Measurements from ENCODE around the gene NADSYN1. TPM values are rescaled to one million over a fixed set of nuclear protein-coding genes. Genes with fewer than 3 reads are reported as not detected.

NADSYN1 gene
- total and polyA plus RNA-seq, 4 donors, result 26.1 to 64.0 (median 47.5) TPM

DNA sequence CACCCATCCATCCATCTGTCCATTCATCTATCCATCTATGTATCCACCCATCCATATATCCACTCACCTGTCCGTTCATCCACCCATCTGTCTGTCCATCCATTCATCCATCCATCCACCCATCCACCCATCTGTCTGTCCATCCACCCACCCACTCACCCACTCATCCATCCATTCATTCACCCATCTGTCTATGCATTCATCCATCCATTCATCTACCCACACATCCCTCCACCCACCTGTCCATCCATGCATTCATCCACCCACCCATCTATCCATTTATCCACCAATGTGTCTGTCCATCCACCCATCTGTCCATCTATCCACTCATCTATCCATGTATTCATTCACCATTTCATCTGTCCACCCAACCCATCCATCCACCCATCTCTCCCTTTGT, 33.3 kb downstream of the NADSYN1 start:
- Histone ChIP-seq H3K9me3 (ENCODE audit: control insufficient read depth, insufficient read depth, low read length) (no peaks in the 10 kb centered on the region), H3K27me3 (ENCODE audit: control insufficient read depth, insufficient read depth, low read length) (no peaks in the 10 kb centered on the region), H3K36me3 (ENCODE audit: control insufficient read depth, insufficient read depth, low read length) (peaks cover 84% of the 10 kb centered on the region), H3K4me3 (ENCODE audit: low read depth, low read length) (no peak overlapping the region), H3K27ac (ENCODE audit: low read depth, low read length) (no peak overlapping the region), H3K4me1 (ENCODE audit: control insufficient read depth, insufficient read depth, low read length) (peaks cover 14% of the 10 kb centered on the region)
- WGBS (ENCODE audit: insufficient coverage), result 86% methylated on average over 1 of the region's 1 CpG
- no peak for DNase-seq (ENCODE audit: low read depth in 4 of 6, low spot score in 6 of 6)

DNA sequence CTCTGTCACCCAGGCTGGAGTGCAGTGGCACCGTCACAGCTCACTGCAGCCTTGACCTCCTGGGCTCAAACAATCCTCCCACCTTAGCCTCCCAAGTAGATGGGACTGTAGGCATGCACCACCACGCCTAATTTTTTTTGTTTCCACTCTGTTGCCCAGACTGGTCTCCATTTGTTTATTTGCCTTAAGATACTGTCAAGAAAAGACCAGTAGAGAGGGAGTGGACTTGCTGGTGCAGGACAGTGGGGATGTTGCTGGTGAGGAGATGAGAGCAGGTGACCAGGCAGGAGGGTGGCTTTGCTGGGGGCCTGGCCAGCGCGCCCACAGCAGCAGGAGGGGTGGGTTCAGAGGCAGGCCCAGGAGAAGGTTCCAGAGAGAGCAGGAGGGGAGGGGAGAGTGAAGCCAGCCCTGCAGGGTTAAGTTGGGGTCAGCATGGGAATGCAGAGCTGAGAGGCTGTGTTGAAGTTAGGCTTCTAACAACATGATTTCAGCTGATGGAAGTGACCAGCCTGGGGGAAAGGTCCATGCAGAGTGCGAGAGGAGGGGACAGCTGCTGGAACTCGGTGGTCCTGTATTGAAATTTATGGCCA, 35.8 kb downstream of the NADSYN1 start:
- Histone ChIP-seq H3K36me3 (ENCODE audit: control insufficient read depth, insufficient read depth, low read length) (peaks cover 72% of the 10 kb centered on the region), H3K9me3 (ENCODE audit: control insufficient read depth, insufficient read depth, low read length) (no peaks in the 10 kb centered on the region), H3K4me3 (ENCODE audit: low read depth, low read length) (no peak overlapping the region), H3K4me1 (ENCODE audit: control insufficient read depth, insufficient read depth, low read length) (peaks cover 14% of the 10 kb centered on the region), H3K27ac (ENCODE audit: low read depth, low read length) (no peak overlapping the region), H3K27me3 (ENCODE audit: control insufficient read depth, insufficient read depth, low read length) (no peaks in the 10 kb centered on the region)
- no peak for DNase-seq (ENCODE audit: low read depth in 4 of 6, low spot score in 6 of 6)
- 83% methylated on average over 5 of the region's 6 CpGs for WGBS (ENCODE audit: insufficient coverage)

DNA sequence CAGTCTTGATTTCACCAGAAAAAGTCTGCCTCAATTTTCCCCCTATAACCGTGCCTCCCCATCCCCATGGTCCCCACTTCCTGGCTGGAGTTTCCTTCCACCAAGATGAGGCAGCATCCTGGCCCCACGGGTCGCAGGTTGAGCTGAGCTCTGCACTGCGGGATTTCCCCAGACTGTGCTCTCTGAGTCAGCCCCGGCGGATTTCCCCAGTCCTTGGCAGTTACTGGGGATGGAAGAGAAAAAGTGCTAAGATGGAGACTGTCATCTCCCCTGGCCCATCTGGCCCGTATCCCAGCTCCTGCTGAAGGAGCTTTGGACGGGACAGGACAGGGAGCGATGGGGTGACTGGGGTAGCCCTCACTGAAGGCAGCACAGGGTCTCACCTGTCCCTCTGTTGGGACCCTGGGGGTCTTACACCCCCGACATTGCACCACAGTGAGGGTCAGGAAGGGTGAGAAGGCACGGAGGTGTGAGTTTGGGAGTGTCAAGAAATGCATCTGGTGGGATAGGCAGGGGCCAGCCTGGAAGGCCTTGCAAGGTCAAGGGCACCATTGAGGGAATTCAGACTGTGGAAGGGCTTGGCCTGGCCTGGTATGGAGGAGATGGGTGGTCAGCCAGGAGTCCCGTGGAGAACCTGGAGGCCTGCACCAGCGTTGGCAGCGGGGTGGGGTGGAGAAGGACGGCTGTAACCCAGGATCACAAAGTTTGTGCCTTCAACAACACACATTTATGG, 36.5 kb downstream of the NADSYN1 start:
- no peak for DNase-seq (ENCODE audit: low read depth in 4 of 6, low spot score in 6 of 6)
- Histone ChIP-seq H3K27me3 (ENCODE audit: control insufficient read depth, insufficient read depth, low read length) (no peaks in the 10 kb centered on the region), H3K27ac (ENCODE audit: low read depth, low read length) (no peak overlapping the region), H3K4me1 (ENCODE audit: control insufficient read depth, insufficient read depth, low read length) (peaks cover 14% of the 10 kb centered on the region), H3K4me3 (ENCODE audit: low read depth, low read length) (no peak overlapping the region), H3K36me3 (ENCODE audit: control insufficient read depth, insufficient read depth, low read length) (peaks cover 66% of the 10 kb centered on the region), H3K9me3 (ENCODE audit: control insufficient read depth, insufficient read depth, low read length) (no peaks in the 10 kb centered on the region)
- WGBS (ENCODE audit: insufficient coverage), result 95% methylated on average over 9 of the region's 15 CpGs

DNA sequence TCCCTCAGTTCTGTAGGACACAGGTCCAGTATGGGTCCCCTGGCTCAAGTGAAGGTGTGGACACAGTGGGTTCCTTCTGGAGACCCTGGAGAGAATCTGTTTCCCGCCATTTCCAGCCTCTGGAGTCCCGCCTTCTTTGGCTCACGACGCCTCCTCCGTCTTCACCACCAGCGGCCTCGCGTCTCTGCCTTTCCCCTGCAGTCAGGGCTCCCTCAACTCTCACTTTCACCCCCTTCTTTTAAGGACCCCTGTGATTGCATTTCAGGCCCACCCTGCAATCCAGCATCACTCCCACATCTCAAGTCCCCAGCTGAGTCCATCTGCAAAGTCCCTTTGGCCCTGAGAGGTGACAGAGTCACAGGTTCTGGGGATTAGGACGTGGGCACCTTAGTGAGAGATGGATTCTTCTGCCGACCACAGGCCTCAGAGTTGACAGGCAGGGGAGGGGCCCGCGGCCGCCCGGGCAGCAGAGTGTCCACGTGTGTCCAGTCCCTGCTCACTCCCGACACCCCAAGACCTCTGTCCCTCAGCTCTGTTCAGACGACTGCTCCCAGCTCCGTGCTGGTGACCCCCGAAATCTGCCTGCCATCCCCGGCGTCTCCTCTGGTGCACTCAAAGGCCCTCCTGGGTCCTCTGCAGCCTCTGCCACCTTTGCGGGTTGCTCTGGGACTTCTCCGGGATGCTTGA, 37.2 kb downstream of the NADSYN1 start:
- no peaks in the 10 kb centered on the region for H3K9me3 ChIP-seq (ENCODE audit: control insufficient read depth, insufficient read depth, low read length)
- H3K4me3 ChIP-seq (ENCODE audit: low read depth, low read length), result no peak overlapping the region
- peaks cover 14% of the 10 kb centered on the region for H3K4me1 ChIP-seq (ENCODE audit: control insufficient read depth, insufficient read depth, low read length)
- H3K36me3 ChIP-seq (ENCODE audit: control insufficient read depth, insufficient read depth, low read length), result peaks cover 65% of the 10 kb centered on the region
- DNase-seq (ENCODE audit: low read depth in 4 of 6, low spot score in 6 of 6), result no peak
- H3K27ac ChIP-seq (ENCODE audit: low read depth, low read length), result no peak overlapping the region
- 95% methylated on average over 23 of the region's 23 CpGs for WGBS (ENCODE audit: insufficient coverage)
- no peaks in the 10 kb centered on the region for H3K27me3 ChIP-seq (ENCODE audit: control insufficient read depth, insufficient read depth, low read length)

DNA sequence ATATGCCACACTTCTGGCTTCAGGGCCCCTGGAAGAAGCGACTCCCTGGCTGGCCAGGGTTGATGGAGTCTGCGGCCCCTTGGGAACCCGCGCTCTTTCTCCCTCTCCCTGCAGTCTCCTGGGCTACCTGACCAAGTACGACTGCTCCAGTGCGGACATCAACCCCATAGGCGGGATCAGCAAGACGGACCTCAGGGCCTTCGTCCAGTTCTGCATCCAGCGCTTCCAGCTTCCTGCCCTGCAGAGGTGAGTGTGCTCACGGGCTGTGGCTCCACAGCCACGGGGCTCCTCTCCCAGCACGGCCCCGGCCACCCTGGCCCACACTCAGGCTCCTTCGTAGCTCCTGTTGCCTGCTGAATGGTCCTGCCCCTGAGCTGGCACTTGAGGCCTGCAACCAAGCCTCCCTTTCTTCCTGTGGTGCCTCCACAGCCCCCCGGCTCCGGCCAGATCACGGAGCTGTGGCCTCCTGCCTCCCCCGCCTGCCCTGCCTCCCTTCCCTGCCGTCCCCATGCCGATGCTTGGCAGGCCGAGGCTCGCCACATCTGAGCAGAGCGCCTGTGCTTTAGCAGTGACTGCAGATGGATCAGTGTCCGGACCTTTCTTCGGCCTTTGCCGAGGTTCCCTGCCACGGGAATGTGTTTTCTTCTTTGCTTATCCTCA, 37.9 kb downstream of the NADSYN1 start:
- Histone ChIP-seq H3K36me3 (ENCODE audit: control insufficient read depth, insufficient read depth, low read length) (peaks cover 65% of the 10 kb centered on the region), H3K27me3 (ENCODE audit: control insufficient read depth, insufficient read depth, low read length) (no peaks in the 10 kb centered on the region), H3K27ac (ENCODE audit: low read depth, low read length) (no peak overlapping the region), H3K9me3 (ENCODE audit: control insufficient read depth, insufficient read depth, low read length) (no peaks in the 10 kb centered on the region), H3K4me3 (ENCODE audit: low read depth, low read length) (no peak overlapping the region), H3K4me1 (ENCODE audit: control insufficient read depth, insufficient read depth, low read length) (peaks cover 14% of the 10 kb centered on the region)
- no peak for DNase-seq (ENCODE audit: low read depth in 4 of 6, low spot score in 6 of 6)
- 95% methylated on average over 28 of the region's 28 CpGs for WGBS (ENCODE audit: insufficient coverage)

DNA sequence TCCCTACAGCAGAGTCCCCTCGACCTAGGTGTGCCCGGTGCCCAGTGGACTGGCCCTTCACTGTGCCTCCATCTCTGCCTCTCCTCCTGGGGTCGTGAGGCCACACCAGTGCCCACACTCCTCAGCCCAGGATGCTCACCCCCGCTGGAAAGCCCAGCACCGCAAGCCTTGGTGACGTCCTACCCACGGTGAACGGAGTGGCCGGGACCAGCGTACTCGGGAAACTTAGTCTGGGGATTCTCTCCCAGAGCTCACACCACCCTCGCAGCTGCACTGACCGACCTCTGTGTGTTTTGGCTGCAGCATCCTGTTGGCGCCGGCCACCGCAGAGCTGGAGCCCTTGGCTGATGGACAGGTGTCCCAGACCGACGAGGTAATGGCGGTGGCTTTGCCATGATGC, 38.5 kb downstream of the NADSYN1 start:
- peaks cover 63% of the 10 kb centered on the region for H3K36me3 ChIP-seq (ENCODE audit: control insufficient read depth, insufficient read depth, low read length)
- DNase-seq (ENCODE audit: low read depth in 4 of 6, low spot score in 6 of 6), result no peak
- H3K4me3 ChIP-seq (ENCODE audit: low read depth, low read length), result no peak overlapping the region
- WGBS (ENCODE audit: insufficient coverage), result 96% methylated on average over 19 of the region's 19 CpGs
- H3K27me3 ChIP-seq (ENCODE audit: control insufficient read depth, insufficient read depth, low read length), result no peaks in the 10 kb centered on the region
- no peak overlapping the region for H3K27ac ChIP-seq (ENCODE audit: low read depth, low read length)
- H3K4me1 ChIP-seq (ENCODE audit: control insufficient read depth, insufficient read depth, low read length), result peaks cover 14% of the 10 kb centered on the region
- H3K9me3 ChIP-seq (ENCODE audit: control insufficient read depth, insufficient read depth, low read length), result no peaks in the 10 kb centered on the region

GRCh38 chr11:71491940-71492339, 38.9 kb downstream of the NADSYN1 start:
- WGBS (ENCODE audit: insufficient coverage), result 90% methylated on average over 5 of the region's 9 CpGs
- peaks cover 65% of the 10 kb centered on the region for H3K36me3 ChIP-seq (ENCODE audit: control insufficient read depth, insufficient read depth, low read length)
- H3K4me3 ChIP-seq (ENCODE audit: low read depth, low read length), result no peak overlapping the region
- H3K4me1 ChIP-seq (ENCODE audit: control insufficient read depth, insufficient read depth, low read length), result peaks cover 14% of the 10 kb centered on the region
- H3K27ac ChIP-seq (ENCODE audit: low read depth, low read length), result no peak overlapping the region
- H3K9me3 ChIP-seq (ENCODE audit: control insufficient read depth, insufficient read depth, low read length), result no peaks in the 10 kb centered on the region
- DNase-seq (ENCODE audit: low read depth in 4 of 6, low spot score in 6 of 6), result no peak
- no peaks in the 10 kb centered on the region for H3K27me3 ChIP-seq (ENCODE audit: control insufficient read depth, insufficient read depth, low read length)

GRCh38 chr11:71495286-71496230, 42.6 kb downstream of the NADSYN1 start:
- Histone ChIP-seq H3K4me1 (ENCODE audit: control insufficient read depth, insufficient read depth, low read length) (peaks cover under 1% of the 10 kb centered on the region), H3K4me3 (ENCODE audit: low read depth, low read length) (no peak overlapping the region), H3K9me3 (ENCODE audit: control insufficient read depth, insufficient read depth, low read length) (no peaks in the 10 kb centered on the region), H3K27me3 (ENCODE audit: control insufficient read depth, insufficient read depth, low read length) (no peaks in the 10 kb centered on the region), H3K27ac (ENCODE audit: low read depth, low read length) (no peak overlapping the region), H3K36me3 (ENCODE audit: control insufficient read depth, insufficient read depth, low read length) (peaks cover 68% of the 10 kb centered on the region)
- DNase-seq (ENCODE audit: low read depth in 4 of 6, low spot score in 6 of 6), result no peak
- WGBS (ENCODE audit: insufficient coverage), result 93% methylated on average over 19 of the region's 20 CpGs

DNA sequence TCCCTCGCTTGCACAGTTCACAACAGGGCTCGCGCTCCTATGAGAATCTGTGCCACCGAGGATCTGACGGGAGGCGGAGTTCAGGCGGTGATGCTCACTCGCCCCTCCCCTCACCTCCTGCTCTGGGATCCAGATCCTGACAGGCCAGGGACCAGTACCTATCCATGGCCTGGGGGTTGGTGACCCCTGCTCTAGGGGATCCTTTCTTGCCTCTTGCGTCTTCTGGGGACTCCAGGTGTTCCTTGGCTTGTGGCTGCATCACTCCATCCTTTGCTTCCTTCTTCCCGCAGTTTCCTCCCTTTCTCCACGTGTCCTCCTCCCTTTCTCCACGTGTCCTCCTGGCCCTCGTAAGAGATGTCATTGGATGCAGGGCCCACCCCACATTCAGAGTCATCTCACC, 43.4 kb downstream of the NADSYN1 start:
- Histone ChIP-seq H3K4me3 (ENCODE audit: low read depth, low read length) (no peak overlapping the region), H3K27me3 (ENCODE audit: control insufficient read depth, insufficient read depth, low read length) (no peaks in the 10 kb centered on the region), H3K27ac (ENCODE audit: low read depth, low read length) (no peak overlapping the region), H3K4me1 (ENCODE audit: control insufficient read depth, insufficient read depth, low read length) (peaks cover 3% of the 10 kb centered on the region), H3K36me3 (ENCODE audit: control insufficient read depth, insufficient read depth, low read length) (peaks cover 68% of the 10 kb centered on the region), H3K9me3 (ENCODE audit: control insufficient read depth, insufficient read depth, low read length) (no peaks in the 10 kb centered on the region)
- 95% methylated on average over 13 of the region's 13 CpGs for WGBS (ENCODE audit: insufficient coverage)
- no peak for DNase-seq (ENCODE audit: low read depth in 4 of 6, low spot score in 6 of 6)

Data from spinal cord (tissue), 10 donors.